HG02840 (cell line): ENCODE results near the gene HFE.
A peak's percentile ranks its signal among the peaks of the same experiment; 100 is the strongest.
"Not testable (repeated sequence)": the region's sequence is repeated elsewhere in the genome, so short reads cannot be mapped to it uniquely, and the experiment has no call there.

ENCODE experiments used
- ATAC-seq: cut with Tn5 transposase; IDR thresholded peaks from one replicate; pipeline ENCODE4 v1.9.1; 2021; ENCODE audit warnings: mild to moderate bottlenecking, moderate library complexity, moderate number of reproducible peaks; ENCODE audit not compliant: unreplicated experiment, low FRiP score

Gene HFE

DNA sequence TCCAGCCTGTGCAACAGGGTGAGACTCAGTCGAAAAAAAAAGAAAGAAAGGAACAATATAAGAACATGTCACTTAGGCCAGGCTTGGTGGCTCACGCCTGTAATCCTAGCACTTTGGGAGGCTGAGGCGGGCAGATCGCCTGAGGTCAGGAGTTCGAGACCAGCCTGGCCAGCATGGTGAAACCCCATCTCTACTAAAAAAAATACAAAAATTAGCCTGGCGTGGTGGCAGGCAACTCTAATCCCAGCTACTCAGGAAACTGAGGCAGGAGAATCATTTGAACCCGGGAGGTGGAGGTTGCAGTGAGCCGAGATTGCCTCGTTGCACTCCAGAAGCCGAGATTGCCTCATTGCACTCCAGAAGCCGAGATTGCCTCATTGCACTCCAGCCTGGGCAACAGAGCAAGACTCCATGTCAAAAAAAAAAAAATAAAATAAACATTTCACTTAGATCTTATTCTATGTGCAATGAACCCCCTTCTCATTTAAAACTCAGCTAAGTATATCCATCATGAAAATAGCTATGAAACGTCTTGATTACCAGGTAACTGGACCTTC, 28.7 kb upstream of the HFE start:
- ATAC-seq, result not testable (repeated sequence)

DNA sequence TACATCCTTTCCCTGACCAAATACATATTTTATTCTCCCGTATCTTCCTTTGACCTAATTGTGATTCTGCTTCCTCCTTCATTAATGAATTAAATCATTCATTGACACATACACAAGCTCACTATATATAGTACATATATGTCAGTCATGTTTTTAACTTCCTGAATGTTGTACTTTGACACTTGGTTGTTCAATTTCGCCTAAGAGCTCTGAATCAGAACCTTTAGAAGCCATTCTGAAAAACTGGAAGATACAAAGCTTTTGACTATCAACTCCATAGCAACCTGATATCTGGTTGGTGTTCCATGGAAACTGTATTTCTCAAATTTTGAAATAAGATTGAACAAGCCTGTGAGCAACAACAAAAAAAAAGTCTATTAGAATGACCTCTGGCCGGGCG, 27.3 kb upstream of the HFE start:
- no peak for ATAC-seq

DNA sequence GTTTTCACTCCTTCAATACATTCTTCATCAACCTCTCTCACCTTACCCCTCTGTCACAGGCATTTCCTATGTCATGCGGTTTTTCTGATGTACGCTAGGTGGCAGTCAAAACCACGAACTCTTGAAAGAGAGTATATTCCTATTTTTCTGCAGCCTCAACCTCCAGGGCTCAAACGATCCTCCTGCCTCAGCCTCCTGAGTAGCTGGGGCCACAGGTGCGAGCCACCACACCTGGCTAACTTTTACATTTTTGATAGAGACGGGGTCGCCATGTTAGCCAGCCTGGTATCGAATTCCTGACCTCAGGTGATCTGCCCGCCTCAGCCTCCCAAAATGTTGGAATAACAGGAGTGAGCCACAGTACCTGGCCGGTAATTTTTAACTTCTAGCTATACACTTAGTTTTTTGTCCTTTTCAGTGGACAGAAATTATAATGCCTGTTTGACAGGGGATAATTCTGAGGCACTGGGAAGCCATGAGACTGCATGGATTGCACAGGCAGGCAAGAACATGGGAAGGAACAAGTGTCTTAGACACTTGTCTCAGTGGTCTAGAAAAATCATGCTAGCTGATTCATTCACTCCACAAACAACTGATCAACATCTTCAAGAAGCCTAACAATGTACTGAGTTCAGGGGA, 22.5 kb upstream of the HFE start:
- no peak for ATAC-seq

DNA sequence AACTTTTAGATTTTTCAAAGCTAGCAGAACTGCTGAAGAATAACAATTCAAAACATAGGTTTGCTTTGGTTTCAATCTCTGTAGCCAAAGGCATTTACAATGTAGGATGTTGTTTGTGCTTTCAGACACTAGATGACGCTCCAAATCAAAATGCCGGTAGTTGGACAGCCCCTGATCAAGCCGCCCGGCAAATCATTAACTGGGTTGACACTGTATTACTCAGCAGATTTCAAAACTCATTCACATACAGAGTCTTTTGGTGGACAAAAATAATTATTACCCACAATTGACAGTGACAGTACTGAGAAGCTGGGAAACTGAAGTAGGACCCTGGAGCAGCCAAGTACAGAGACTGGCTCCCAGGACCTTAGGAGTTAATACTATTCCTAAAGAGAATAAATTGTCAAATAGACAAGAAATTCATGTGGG, 21.3 kb upstream of the HFE start:
- peak; percentile 90 for ATAC-seq

DNA sequence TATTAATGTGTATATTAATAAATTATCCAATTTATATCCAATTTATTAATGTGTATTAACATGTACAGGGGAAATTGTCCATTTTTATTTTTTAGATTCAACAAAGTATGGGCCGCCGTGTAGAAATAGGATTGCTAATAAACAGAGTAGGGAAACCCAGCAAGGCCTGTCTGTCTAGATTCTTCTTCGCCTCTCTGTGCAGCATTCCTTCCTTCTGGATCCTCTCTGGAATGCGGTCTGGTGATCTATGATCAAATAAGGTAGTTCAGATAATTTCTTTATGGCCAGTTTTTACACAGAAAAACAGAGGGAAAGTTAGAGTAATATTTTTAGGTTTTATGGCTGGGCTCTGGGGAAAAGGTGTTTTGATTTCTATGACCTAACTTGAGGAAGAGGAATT, 19.9 kb upstream of the HFE start:
- ATAC-seq, result no peak

DNA sequence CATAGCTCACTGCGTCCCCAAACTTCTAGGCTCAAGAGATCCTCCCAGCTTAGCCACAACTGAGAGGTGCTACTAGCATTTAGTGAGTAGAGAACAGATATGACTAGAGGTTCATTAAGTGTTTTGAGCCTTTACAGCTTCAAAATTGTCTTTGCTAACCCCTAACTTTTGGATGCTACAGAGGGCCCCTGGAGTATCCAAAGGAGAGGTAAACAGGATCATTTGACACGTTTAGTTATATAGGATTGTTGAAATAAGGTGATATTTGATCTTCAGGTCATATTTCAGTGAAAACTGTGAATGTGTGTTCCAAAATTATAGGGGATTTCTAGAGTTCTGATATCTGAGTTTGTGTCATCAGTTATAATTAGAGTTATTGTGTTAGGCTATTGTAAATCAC, 19.2 kb upstream of the HFE start:
- no peak for ATAC-seq

DNA sequence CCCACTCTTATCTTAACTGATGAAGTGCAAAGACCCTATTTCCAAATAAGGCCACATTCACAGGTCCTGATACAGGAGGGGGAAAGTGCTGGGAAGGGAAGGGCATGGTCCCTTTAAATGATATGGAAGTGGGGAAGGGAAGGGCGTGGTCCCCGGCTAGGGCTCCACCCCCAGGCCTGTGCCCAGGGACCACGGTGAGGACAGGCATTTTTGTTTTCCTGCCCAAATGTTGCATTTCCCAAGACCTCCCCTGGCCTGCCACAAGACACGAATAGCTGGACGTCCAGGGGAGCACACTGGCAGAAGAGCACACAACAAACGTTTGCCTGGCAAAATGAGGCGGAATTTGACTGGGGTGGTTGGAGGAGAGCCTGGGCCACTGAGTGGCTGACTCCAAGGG, 16.1 kb upstream of the HFE start:
- ATAC-seq, result no peak

DNA sequence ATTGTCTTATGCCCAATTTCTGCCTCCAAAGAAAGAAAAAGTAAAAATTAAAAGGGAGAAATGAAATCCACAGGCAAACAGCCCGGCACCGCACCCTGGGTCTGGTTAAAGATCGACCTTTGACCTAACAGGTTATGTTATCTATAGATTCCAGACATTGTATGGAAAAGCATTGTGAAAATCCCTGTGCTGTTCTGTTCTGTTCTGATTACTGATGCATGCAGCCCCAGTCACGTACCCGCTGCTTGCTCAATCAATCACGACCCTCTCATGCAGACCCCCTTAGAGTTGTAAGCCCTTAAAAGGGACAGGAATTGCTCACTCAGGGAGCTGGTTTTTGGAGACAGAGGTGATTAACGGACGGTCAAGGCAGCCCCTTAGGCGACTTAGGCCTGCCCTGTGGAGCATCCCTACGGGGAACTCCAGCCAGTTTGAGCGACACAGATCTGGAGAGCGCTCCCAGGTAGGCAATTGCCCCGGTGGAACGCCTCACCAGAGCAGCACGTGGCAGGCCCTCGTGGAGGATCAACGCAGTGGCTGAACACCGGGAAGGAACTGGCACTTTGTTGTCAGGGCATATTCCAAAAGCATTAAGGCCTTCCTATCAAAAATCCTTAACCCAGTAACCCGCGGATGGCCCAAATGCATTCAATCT, 12.0 kb upstream of the HFE start:
- no peak for ATAC-seq

DNA sequence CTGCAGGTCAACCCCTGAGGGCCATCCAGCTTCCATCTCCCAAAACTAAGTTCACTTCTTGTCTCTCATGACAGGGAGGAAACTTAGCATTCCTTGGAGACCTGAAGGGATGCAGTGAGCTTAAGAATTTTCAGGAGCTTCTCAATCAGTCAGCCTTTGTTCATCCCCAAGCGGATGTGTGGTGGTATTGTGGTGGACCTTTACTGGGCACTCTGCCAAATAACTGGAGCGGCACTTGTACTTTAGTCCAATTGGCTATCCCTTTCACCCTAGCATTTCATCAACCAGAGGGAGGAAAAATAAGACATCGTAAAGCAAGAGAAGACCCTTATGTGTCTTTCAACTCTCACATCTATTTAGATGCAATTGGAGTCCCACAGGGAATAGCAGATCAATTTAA, 9.2 kb upstream of the HFE start:
- ATAC-seq, result not testable (repeated sequence)

DNA sequence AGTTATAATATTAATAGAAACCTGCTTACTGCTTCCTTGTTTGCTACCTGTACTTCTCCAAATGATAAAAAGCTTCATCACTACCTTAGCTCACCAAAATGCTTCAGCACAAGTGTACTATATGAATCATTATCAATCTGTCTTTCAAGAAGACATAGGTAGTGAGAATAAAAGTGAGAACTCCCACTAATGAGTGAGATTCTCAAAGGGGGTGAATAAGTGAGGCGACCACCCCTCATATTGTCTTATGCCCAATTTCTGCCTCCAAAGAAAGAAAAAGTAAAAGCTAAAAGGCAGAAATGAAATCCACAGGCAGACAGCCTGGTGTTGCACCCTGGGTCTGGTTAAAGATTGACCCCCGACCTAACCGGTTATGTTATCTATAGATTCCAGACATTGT, 6.1 kb upstream of the HFE start:
- not testable (repeated sequence) for ATAC-seq

DNA sequence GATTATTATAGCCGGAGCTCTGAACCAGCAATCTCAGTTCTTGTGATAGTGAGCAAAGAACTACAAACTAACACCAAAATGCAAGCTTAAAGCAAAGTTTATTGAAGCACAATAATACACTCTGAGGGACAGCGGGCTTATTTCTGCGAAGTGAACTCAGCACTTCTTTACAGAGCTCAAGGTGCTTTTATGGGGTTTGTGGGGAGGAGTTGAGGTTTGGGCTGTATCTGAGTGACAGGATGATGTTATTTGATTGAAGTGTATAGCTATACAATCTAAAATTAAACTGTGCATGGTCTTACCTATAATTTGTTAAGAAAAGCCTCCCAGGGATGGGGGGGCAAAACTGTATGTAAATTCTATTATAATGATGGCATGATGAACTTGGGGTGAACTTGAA, 1.0 kb upstream of the HFE start:
- ATAC-seq, result no peak

DNA sequence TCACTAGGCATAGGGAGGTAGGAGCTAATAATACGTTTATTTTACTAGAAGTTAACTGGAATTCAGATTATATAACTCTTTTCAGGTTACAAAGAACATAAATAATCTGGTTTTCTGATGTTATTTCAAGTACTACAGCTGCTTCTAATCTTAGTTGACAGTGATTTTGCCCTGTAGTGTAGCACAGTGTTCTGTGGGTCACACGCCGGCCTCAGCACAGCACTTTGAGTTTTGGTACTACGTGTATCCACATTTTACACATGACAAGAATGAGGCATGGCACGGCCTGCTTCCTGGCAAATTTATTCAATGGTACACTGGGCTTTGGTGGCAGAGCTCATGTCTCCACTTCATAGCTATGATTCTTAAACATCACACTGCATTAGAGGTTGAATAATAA, 1.1 kb downstream of the HFE start:
- ATAC-seq, result no peak

DNA sequence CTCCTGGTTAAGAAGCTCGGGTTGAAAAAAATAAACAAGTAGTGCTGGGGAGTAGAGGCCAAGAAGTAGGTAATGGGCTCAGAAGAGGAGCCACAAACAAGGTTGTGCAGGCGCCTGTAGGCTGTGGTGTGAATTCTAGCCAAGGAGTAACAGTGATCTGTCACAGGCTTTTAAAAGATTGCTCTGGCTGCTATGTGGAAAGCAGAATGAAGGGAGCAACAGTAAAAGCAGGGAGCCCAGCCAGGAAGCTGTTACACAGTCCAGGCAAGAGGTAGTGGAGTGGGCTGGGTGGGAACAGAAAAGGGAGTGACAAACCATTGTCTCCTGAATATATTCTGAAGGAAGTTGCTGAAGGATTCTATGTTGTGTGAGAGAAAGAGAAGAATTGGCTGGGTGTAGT, 2.0 kb downstream of the HFE start:
- ATAC-seq, result no peak

DNA sequence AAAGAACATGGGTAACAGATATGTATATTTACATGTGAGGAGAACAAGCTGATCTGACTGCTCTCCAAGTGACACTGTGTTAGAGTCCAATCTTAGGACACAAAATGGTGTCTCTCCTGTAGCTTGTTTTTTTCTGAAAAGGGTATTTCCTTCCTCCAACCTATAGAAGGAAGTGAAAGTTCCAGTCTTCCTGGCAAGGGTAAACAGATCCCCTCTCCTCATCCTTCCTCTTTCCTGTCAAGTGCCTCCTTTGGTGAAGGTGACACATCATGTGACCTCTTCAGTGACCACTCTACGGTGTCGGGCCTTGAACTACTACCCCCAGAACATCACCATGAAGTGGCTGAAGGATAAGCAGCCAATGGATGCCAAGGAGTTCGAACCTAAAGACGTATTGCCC, 5.2 kb downstream of the HFE start:
- ATAC-seq, result no peak

DNA sequence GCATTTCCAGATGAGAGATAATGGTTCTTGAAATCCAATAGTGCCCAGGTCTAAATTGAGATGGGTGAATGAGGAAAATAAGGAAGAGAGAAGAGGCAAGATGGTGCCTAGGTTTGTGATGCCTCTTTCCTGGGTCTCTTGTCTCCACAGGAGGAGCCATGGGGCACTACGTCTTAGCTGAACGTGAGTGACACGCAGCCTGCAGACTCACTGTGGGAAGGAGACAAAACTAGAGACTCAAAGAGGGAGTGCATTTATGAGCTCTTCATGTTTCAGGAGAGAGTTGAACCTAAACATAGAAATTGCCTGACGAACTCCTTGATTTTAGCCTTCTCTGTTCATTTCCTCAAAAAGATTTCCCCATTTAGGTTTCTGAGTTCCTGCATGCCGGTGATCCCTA, 6.8 kb downstream of the HFE start:
- ATAC-seq, result no peak

DNA sequence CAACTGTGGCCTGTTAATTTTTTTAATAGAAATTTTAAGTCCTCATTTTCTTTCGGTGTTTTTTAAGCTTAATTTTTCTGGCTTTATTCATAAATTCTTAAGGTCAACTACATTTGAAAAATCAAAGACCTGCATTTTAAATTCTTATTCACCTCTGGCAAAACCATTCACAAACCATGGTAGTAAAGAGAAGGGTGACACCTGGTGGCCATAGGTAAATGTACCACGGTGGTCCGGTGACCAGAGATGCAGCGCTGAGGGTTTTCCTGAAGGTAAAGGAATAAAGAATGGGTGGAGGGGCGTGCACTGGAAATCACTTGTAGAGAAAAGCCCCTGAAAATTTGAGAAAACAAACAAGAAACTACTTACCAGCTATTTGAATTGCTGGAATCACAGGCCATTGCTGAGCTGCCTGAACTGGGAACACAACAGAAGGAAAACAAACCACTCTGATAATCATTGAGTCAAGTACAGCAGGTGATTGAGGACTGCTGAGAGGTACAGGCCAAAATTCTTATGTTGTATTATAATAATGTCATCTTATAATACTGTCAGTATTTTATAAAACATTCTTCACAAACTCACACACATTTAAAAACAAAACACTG, 10.1 kb downstream of the HFE start:
- ATAC-seq, result no peak

DNA sequence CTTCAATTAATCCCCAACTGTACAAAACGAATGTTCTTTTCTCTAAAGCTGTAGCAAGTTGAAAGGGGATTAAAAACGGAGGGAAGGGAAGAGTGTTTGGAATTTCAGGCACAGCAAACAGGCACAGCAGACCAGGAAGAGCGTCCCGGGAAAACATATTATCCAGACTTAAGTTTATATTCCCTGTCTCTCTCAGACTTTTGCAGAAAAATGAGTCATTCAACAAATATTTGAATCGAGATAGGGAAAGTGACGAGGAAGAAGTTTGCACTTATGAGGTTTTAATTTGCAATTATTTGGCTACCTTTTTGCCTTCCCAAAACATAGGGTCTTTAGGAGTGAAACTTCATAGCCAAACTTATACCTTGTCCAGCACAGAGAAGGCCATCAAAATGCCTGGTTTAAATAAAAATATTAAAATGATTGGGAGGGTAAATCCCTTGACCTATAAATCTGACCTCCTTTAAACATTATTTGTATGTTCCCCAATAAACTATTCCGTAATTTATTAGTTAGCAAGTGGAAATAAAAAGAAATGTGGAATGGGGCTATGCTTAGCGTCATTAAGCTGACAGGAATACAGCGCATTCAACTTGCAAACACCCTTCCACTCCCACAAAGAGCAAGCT, 16.0 kb downstream of the HFE start:
- ATAC-seq, result no peak

DNA sequence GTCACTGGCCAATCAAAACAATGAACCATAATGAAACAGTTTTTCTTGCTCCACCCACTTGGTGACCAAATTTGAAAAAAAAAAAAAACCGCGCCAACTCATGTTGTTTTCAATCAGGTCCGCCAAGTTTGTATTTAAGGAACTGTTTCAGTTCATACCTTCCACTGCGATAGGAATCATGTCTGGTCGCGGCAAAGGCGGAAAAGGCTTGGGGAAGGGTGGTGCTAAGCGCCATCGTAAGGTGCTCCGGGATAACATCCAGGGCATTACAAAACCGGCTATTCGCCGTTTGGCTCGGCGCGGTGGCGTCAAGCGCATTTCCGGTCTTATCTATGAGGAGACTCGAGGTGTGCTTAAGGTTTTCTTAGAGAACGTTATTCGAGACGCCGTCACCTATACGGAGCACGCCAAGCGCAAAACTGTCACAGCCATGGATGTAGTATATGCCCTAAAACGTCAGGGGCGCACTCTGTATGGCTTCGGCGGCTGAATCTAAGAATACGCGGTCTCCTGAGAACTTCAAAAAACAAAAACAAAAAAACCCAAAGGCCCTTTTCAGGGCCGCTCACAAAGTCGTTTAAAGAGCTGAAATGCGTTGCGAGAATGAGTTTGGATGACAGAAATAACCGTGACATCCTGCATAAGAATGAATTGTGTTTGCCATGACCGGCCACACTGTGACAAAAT, 16.7 kb downstream of the HFE start:
- peak; percentile 94 for ATAC-seq

DNA sequence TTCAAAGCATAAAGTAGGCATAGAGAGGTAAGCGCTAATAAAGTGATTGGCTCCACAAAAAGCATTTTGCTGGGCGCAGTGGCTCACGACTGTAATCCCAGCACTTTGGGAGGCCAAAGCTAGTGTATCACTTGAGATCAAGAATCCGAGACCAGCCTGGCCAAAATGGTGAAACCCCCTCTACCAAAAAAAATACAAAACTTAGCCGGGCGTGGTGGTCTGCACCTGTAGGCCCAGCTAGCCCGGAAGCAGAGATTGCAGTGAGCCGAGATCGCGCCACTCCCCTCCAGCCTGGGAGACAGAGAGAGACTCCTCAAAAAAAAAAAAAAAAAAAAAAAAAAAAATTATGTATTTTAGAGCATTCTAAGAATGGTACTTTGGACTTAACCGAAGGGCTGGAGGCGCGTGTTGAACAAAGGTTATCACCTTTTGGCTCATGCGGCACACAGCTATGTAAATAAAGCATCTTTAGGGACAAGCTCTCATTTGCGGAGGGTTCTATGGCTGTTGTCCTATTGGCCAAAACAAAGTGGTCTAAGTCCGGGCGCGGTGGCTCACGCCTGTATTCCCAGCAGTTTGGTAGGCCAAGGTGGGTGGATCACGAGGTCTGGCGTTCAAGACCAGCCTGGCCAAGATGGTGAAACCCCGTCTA, 17.4 kb downstream of the HFE start:
- ATAC-seq, result no peak

DNA sequence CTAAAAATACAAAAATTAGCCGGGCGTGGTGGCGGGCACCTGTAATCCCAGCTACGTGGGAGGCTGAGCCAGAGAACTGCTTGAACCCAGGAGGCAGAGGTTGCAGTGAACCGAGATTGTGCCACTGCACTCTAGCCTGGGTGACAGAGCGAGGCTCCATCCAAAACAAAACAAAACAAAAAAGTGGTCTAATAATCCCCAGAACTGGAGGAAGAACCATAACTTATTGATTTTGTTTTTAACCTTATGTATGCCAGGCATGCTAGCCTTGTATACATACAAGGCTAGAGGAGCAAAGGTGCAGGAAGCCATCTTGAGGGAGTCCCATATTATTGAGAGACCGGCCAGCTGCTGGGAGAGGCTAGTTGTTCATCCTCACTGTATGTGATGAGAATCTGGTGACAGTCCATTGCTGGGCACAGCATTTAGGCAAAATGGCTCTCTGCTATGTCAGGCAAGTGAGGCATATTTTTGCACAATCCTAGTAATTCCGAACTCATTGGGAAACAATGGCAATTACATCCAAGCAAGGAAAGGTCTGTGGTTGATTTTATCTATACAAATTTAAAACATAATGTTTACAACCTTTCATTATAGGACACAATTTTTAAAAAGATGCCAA, 18.0 kb downstream of the HFE start:
- ATAC-seq, result no peak
